Neural cell (in vitro differentiated cells): ENCODE measurements around the gene OTOG. TPM values are rescaled to one million over a fixed set of nuclear protein-coding genes. Genes with fewer than 3 reads are reported as not detected.

Source experiments
- H2AFZ ChIP-seq: fragments of 200-600, 300-800 bp; sonication (generic), shearing (Covaris generic); 2 replicates; pipeline ENCODE4 v1.6.0; 2014; ENCODE audit warnings: low read depth, mild to moderate bottlenecking, antibody characterized with exemption, low read length, moderate library complexity
- H3F3A ChIP-seq: fragments of 200-600 bp; shearing (Covaris generic); 2 replicates; pipeline ENCODE4 v1.6.1; 2016; ENCODE audit warnings: mild to moderate bottlenecking, moderate library complexity, mixed read lengths, antibody characterized with exemption, low read length; ENCODE audit not compliant: insufficient read depth, poor library complexity, severe bottlenecking
- H3K27ac ChIP-seq: fragments of 200-600, 300-800 bp; sonication (generic), shearing (Covaris generic); 2 replicates; pipeline ENCODE4 v1.5.1; 2014; ENCODE audit warnings: mild to moderate bottlenecking, low read length, moderate library complexity
- H3K27me3 ChIP-seq: fragments of 300-800, 200-600 bp; sonication (generic), shearing (Covaris generic); 2 replicates; pipeline ENCODE4 v1.6.0; 2014; ENCODE audit warnings: mild to moderate bottlenecking, low read depth, low read length, moderate library complexity; ENCODE audit not compliant: insufficient read depth
- H3K36me3 ChIP-seq: fragments of 300-800, 200-600 bp; sonication (generic), shearing (Covaris generic); 2 replicates; pipeline ENCODE4 v1.5.1; 2014; ENCODE audit warnings: mild to moderate bottlenecking, antibody characterized with exemption, low read length, moderate library complexity; ENCODE audit not compliant: insufficient read depth
- H3K4me2 ChIP-seq: fragments of 300-800, 200-600 bp; sonication (generic), shearing (Covaris generic); 2 replicates; pipeline ENCODE4 v1.6.0; 2014; ENCODE audit warnings: mild to moderate bottlenecking, low read length
- H3K4me3 ChIP-seq: fragments of 300-800, 200-600 bp; sonication (generic), shearing (Covaris generic); 2 replicates; pipeline ENCODE4 v1.5.1; 2014; ENCODE audit warnings: mild to moderate bottlenecking, low read length, moderate library complexity
- H3K79me2 ChIP-seq: fragments of 200-600 bp; shearing (Covaris generic); replicated peaks from 2 replicates; pipeline ENCODE4 v1.6.0; 2014; ENCODE audit warnings: mild to moderate bottlenecking, low read length, moderate library complexity; ENCODE audit not compliant: insufficient read depth
- H3K9ac ChIP-seq: fragments of 300-800, 200-600 bp; sonication (generic), shearing (Covaris generic); 2 replicates; pipeline ENCODE4 v1.6.1; 2016; ENCODE audit warnings: mild to moderate bottlenecking, low read length, mixed read lengths
- H3K9me2 ChIP-seq: fragments of 200-600 bp; shearing (Covaris generic); 2 replicates; pipeline ENCODE4 v1.6.1; 2016; ENCODE audit warnings: mild to moderate bottlenecking, low read length, mixed read lengths; ENCODE audit not compliant: insufficient read depth
- H3K9me3 ChIP-seq: fragments of 200-600, 300-800 bp; sonication (generic), shearing (Covaris generic); 2 replicates; pipeline ENCODE4 v1.6.1; 2016; ENCODE audit warnings: mild to moderate bottlenecking, mixed run types, low read length, moderate library complexity, mixed read lengths
- H4K20me1 ChIP-seq: fragments of 200-600 bp; shearing (Covaris generic); 2 replicates; pipeline ENCODE4 v1.6.1; 2016; ENCODE audit warnings: mild to moderate bottlenecking, mixed run types; ENCODE audit not compliant: insufficient read depth
- EP300 ChIP-seq: fragments of 450-650 bp; conservative IDR thresholded peaks from 2 replicates; pipeline ENCODE4 v1.6.1; 2014; ENCODE audit warnings: antibody characterized with exemption, mild to moderate bottlenecking, moderate library complexity; ENCODE audit not compliant: poor library complexity, severe bottlenecking
- EZH2 ChIP-seq: fragments of 200-600, 300-800 bp; shearing (Covaris generic), sonication (generic); IDR thresholded peaks from 2 replicates; pipeline ENCODE4 v1.6.1; 2014; ENCODE audit warnings: antibody characterized with exemption, low read length, borderline replicate concordance, mild to moderate bottlenecking; ENCODE audit not compliant: insufficient read depth, poor library complexity, severe bottlenecking
- MXI1 ChIP-seq: fragments of 450-650 bp; conservative IDR thresholded peaks from 2 replicates; pipeline ENCODE4 v1.6.1; 2014; ENCODE audit warnings: antibody characterized with exemption, mild to moderate bottlenecking; ENCODE audit not compliant: poor library complexity, severe bottlenecking
- POLR2AphosphoS5 ChIP-seq: IDR thresholded peaks from 2 replicates; pipeline ENCODE4 v1.6.1; 2012
- RAD21 ChIP-seq: fragments of 450-650 bp; conservative IDR thresholded peaks from 2 replicates; pipeline ENCODE4 v1.6.1; 2014; ENCODE audit warnings: antibody characterized with exemption, mild to moderate bottlenecking, moderate library complexity
- SMC3 ChIP-seq: fragments of 450-650 bp; conservative IDR thresholded peaks from 2 replicates; pipeline ENCODE4 v1.6.1; 2014; ENCODE audit warnings: antibody characterized with exemption, mild to moderate bottlenecking, moderate library complexity; ENCODE audit not compliant: poor library complexity
- TAF1 ChIP-seq: IDR thresholded peaks from 2 replicates; pipeline ENCODE4 v1.6.1; 2012; ENCODE audit warnings: low read depth
- polyA plus RNA-seq: library from polyadenylated mRNA; depleted of rRNA; stranded (reverse); fragments of >200 nt; gene quantifications from 2 replicates; pipeline ENCODE4 v1.2.3, GENCODE V29; 2014
- TF ChIP-seq, protein P1 (sequence below): IDR thresholded peaks from 2 replicates; pipeline ENCODE4 v1.6.1; 2012; ENCODE audit warnings: borderline replicate concordance
- TF ChIP-seq, protein P2 (sequence below): fragments of 450-650 bp; IDR thresholded peaks from 2 replicates; pipeline ENCODE4 v1.5.1; 2014; ENCODE audit warnings: antibody characterized with exemption, mild to moderate bottlenecking, moderate library complexity; ENCODE audit not compliant: poor library complexity, severe bottlenecking

The OTOG gene
- polyA plus RNA-seq, 1 donor from 2014 or later: not detected

DNA sequence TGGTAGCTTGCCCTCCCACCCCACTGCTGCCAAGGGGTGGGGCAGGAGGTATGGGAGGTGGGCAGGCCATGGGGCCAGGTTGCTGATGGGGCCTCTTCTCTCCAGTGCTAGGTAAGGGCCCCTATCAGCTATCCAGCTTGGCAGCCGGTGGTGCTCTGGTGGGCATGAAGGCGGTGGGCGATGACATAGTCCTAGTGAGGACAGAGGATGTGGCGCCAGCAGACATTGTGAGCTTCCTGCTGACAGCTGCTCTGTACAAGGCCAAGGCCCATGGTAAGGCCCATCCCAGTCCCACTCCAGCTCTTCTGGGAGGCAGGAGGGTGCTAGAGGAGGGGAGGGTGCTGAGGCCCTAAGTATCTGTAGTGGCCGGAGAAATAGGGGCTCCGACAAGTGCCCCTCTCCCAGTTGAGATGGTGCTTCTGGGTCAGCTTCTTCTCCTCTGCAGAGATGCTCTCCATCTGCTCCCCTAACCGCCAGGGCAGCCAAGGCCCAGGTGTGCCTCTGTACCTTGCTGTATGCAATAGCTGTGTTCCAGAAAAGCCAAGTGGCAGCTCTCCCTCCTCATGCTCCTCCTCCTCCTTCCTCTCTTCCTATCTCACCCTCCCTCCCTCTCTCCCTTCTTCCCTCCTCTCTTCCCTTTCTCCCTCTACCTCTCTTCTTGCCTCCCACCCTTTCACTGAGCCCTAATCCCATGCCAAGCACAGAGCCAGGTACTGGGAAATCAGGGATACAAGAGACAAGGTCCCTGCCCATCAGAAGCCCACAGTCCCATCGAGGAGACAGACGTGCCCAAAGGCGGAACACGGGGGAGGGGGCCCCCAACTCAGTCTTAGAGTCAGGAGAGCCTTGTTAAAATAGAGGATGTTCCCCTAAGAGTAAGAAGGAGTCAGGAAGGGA is 55.3 kb downstream of the OTOG start:
- Histone ChIP-seq H3K9me2 (no peaks in the 10 kb centered on the region), H3K27ac (no peak overlapping the region), H3K27me3 (no peaks in the 10 kb centered on the region), H2AFZ (no peak overlapping the region), H3K36me3 (no peaks in the 10 kb centered on the region), H3K4me3 (no peak overlapping the region), H4K20me1 (no peaks in the 10 kb centered on the region), H3K9me3 (no peaks in the 10 kb centered on the region), H3K4me2 (no peak overlapping the region), H3K9ac (no peak overlapping the region), H3K79me2 (no peaks in the 10 kb centered on the region), H3F3A (no peaks in the 10 kb centered on the region)
- TF ChIP-seq EZH2 (no peak), SMC3 (no peak), RAD21 (no peak), MXI1 (no peak), EP300 (no peak), TAF1 (no peak), POLR2AphosphoS5 (no peak)
- TF ChIP-seq, protein P1, sequence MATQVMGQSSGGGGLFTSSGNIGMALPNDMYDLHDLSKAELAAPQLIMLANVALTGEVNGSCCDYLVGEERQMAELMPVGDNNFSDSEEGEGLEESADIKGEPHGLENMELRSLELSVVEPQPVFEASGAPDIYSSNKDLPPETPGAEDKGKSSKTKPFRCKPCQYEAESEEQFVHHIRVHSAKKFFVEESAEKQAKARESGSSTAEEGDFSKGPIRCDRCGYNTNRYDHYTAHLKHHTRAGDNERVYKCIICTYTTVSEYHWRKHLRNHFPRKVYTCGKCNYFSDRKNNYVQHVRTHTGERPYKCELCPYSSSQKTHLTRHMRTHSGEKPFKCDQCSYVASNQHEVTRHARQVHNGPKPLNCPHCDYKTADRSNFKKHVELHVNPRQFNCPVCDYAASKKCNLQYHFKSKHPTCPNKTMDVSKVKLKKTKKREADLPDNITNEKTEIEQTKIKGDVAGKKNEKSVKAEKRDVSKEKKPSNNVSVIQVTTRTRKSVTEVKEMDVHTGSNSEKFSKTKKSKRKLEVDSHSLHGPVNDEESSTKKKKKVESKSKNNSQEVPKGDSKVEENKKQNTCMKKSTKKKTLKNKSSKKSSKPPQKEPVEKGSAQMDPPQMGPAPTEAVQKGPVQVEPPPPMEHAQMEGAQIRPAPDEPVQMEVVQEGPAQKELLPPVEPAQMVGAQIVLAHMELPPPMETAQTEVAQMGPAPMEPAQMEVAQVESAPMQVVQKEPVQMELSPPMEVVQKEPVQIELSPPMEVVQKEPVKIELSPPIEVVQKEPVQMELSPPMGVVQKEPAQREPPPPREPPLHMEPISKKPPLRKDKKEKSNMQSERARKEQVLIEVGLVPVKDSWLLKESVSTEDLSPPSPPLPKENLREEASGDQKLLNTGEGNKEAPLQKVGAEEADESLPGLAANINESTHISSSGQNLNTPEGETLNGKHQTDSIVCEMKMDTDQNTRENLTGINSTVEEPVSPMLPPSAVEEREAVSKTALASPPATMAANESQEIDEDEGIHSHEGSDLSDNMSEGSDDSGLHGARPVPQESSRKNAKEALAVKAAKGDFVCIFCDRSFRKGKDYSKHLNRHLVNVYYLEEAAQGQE: no peak
- TF ChIP-seq, protein P2, sequence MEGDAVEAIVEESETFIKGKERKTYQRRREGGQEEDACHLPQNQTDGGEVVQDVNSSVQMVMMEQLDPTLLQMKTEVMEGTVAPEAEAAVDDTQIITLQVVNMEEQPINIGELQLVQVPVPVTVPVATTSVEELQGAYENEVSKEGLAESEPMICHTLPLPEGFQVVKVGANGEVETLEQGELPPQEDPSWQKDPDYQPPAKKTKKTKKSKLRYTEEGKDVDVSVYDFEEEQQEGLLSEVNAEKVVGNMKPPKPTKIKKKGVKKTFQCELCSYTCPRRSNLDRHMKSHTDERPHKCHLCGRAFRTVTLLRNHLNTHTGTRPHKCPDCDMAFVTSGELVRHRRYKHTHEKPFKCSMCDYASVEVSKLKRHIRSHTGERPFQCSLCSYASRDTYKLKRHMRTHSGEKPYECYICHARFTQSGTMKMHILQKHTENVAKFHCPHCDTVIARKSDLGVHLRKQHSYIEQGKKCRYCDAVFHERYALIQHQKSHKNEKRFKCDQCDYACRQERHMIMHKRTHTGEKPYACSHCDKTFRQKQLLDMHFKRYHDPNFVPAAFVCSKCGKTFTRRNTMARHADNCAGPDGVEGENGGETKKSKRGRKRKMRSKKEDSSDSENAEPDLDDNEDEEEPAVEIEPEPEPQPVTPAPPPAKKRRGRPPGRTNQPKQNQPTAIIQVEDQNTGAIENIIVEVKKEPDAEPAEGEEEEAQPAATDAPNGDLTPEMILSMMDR: no peak

- TF ChIP-seq RAD21 (no peak), MXI1 (no peak), EP300 (no peak), TAF1 (no peak), SMC3 (no peak), POLR2AphosphoS5 (no peak), EZH2 (no peak)
- TF ChIP-seq, protein P2: no peak
- TF ChIP-seq, protein P1: no peak
Observed at GRCh38 chr11:17603056-17603825, 56.2 kb downstream of the OTOG start.

More at GRCh38 chr11:17603056-17603825, 56.2 kb downstream of the OTOG start:
- Histone ChIP-seq H2AFZ (no peak overlapping the region), H3K79me2 (no peaks in the 10 kb centered on the region), H3F3A (no peaks in the 10 kb centered on the region), H3K27ac (no peak overlapping the region), H4K20me1 (no peaks in the 10 kb centered on the region), H3K9me2 (no peaks in the 10 kb centered on the region), H3K4me2 (no peak overlapping the region), H3K9ac (no peak overlapping the region), H3K36me3 (no peaks in the 10 kb centered on the region), H3K4me3 (no peak overlapping the region), H3K27me3 (no peaks in the 10 kb centered on the region), H3K9me3 (no peaks in the 10 kb centered on the region)
